H1 (cell line): ENCODE results near the gene RER1. TPM values are rescaled to one million over a fixed set of nuclear protein-coding genes. Genes with fewer than 3 reads are reported as not detected.

Experiments used
- CTCF ChIA-PET: fragments of 300-600 bp; sonication (Branson Sonifier 250); formaldehyde crosslinking; loops from one replicate; lab custom pipeline; 2021; ENCODE audit not compliant: partially characterized antibody; lab: Charles Lee
- POLR2A ChIA-PET: fragments of 300-600 bp; sonication (Branson Sonifier 250); formaldehyde crosslinking; loops from one replicate; lab custom pipeline; 2021; ENCODE audit warnings: inconsistent platforms; ENCODE audit not compliant: partially characterized antibody; lab: Charles Lee
- DNase-seq, 2 experiments: peaks; one replicate each; pipeline versions ENCODE4 v3.0.0 to v3.0.0-alpha.2; 2010 to 2022; ENCODE audit warnings: low spot score in 2 of 2, low read depth in 1 of 2, mixed read lengths in 1 of 2
- FAIRE-seq: peaks from 2 replicates; lab custom pipeline; 2011; peaks lifted over from hg19 to GRCh38; lab: Jason Lieb, UNC
- H2AFZ ChIP-seq: 2 replicates; pipeline ENCODE4 v1.8.1; 2012; ENCODE audit warnings: low read length, inconsistent platforms
- H2AK5ac ChIP-seq: 2 replicates; pipeline ENCODE4 v1.6.1; 2013; ENCODE audit warnings: low read depth, low read length
- H2BK120ac ChIP-seq: replicated peaks from 2 replicates; pipeline ENCODE3; 2013; ENCODE audit warnings: low read depth, low read length, inconsistent platforms
- H2BK12ac ChIP-seq: 2 replicates; pipeline ENCODE4 v1.6.1; 2013; ENCODE audit warnings: low read depth, low read length
- H2BK15ac ChIP-seq: 2 replicates; pipeline ENCODE4 v1.6.1; 2013; ENCODE audit warnings: low read length
- H2BK20ac ChIP-seq: 2 replicates; pipeline ENCODE4 v1.6.1; 2013; ENCODE audit warnings: low read length
- H2BK5ac ChIP-seq: 2 replicates; pipeline ENCODE4 v1.6.1; 2013; ENCODE audit warnings: low read depth, low read length
- H3K14ac ChIP-seq: 2 replicates; pipeline ENCODE4 v1.6.1; 2013; ENCODE audit warnings: inconsistent platforms; ENCODE audit not compliant: insufficient read length
- H3K18ac ChIP-seq: 2 replicates; pipeline ENCODE4 v1.6.1; 2013; ENCODE audit warnings: low read length; ENCODE audit errors: extremely low read depth
- H3K23ac ChIP-seq: 2 replicates; pipeline ENCODE4 v1.6.1; 2013; ENCODE audit warnings: inconsistent platforms; ENCODE audit not compliant: insufficient read length
- H3K23me2 ChIP-seq: 2 replicates; pipeline ENCODE4 v1.6.1; 2013; ENCODE audit warnings: low read depth, low read length
- H3K27ac ChIP-seq: 2 replicates; pipeline ENCODE4 v1.6.1; 2011; ENCODE audit warnings: low read depth, low read length, inconsistent platforms
- H3K27me3 ChIP-seq, 4 experiments: replicated peaks in 1 of 4; 1 replicate in 1 of 4; 2 replicates in 3 of 4; pipeline versions ENCODE4 v1.6.1 to v1.8.1; 2011 to 2013; ENCODE audit warnings: low read length in 3 of 4, mild to moderate bottlenecking in 3 of 4, inconsistent platforms in 2 of 4, mixed read lengths in 2 of 4, moderate library complexity in 1 of 4; ENCODE audit not compliant: control insufficient read depth in 3 of 4, insufficient read depth in 3 of 4; ENCODE audit errors: extremely low read depth in 1 of 4
- H3K36me3 ChIP-seq, 4 experiments: 2 replicates each; pipeline versions ENCODE4 v1.6.1 to v1.8.1; 2011 to 2013; ENCODE audit warnings: mild to moderate bottlenecking in 4 of 4, low read length in 3 of 4, moderate library complexity in 2 of 4, control low read depth in 1 of 4, inconsistent platforms in 1 of 4; ENCODE audit not compliant: insufficient read depth in 4 of 4, control insufficient read depth in 2 of 4
- H3K4ac ChIP-seq: replicated peaks from 2 replicates; pipeline ENCODE3; 2013; ENCODE audit warnings: low read length, low read depth, mixed read lengths, inconsistent platforms; ENCODE audit not compliant: insufficient read length
- H3K4me1 ChIP-seq, 4 experiments: replicated peaks in 1 of 4; 1 replicate in 1 of 4; 2 replicates in 3 of 4; pipeline versions ENCODE4 v1.6.1 to v1.8.1; 2011 to 2013; ENCODE audit warnings: low read length in 3 of 4, inconsistent platforms in 2 of 4, mixed read lengths in 1 of 4; ENCODE audit not compliant: insufficient read depth in 4 of 4, control insufficient read depth in 3 of 4
- H3K4me2 ChIP-seq, 2 experiments: 2 replicates each; pipeline versions ENCODE4 v1.6.1 to v1.8.1; 2011 to 2013; ENCODE audit warnings: low read depth in 2 of 2, low read length in 2 of 2, control low read depth in 1 of 2, inconsistent platforms in 1 of 2, mild to moderate bottlenecking in 1 of 2; ENCODE audit not compliant: insufficient read depth in 1 of 2
- H3K4me3 ChIP-seq, 4 experiments: fragments of 200-600, 300-600 bp in 1 of 4; sonication (generic), shearing (Covaris generic), sonication (Bioruptor Twin) in 1 of 4; 2 replicates each; pipeline versions ENCODE4 v1.5.1 to v1.8.1; 2011 to 2016; ENCODE audit warnings: low read length in 4 of 4, low read depth in 3 of 4, control low read depth in 2 of 4, inconsistent platforms in 2 of 4, mild to moderate bottlenecking in 2 of 4, mixed read lengths in 1 of 4, moderate library complexity in 1 of 4; ENCODE audit not compliant: insufficient read depth in 2 of 4; ENCODE audit errors: extremely low read depth in 1 of 4
- H3K56ac ChIP-seq: replicated peaks from 2 replicates; pipeline ENCODE3; 2013; ENCODE audit warnings: low read depth, mild to moderate bottlenecking, mixed read lengths, low read length, inconsistent platforms; ENCODE audit not compliant: insufficient read length
- H3K79me1 ChIP-seq: 2 replicates; pipeline ENCODE4 v1.6.1; 2013; ENCODE audit warnings: low read depth, low read length, control low read depth
- H3K79me2 ChIP-seq, 2 experiments: 2 replicates each; pipeline versions ENCODE4 v1.6.1 to v1.8.1; 2012 to 2013; ENCODE audit warnings: low read length in 2 of 2, mild to moderate bottlenecking in 2 of 2, inconsistent platforms in 1 of 2; ENCODE audit not compliant: insufficient read depth in 2 of 2, control insufficient read depth in 1 of 2
- H3K9ac ChIP-seq, 4 experiments: replicated peaks in 1 of 4; 1 replicate in 1 of 4; 2 replicates in 3 of 4; pipeline versions ENCODE4 v1.6.1 to v1.8.1; 2011 to 2013; ENCODE audit warnings: low read depth in 3 of 4, low read length in 3 of 4, control low read depth in 2 of 4, mild to moderate bottlenecking in 2 of 4, moderate library complexity in 2 of 4, inconsistent platforms in 1 of 4; ENCODE audit errors: extremely low read depth in 1 of 4
- H3K9me3 ChIP-seq, 2 experiments: 2 replicates each; pipeline versions ENCODE4 v1.6.1 to v1.8.1; 2012 to 2013; ENCODE audit warnings: mild to moderate bottlenecking in 2 of 2, moderate library complexity in 2 of 2, control low read depth in 1 of 2, inconsistent platforms in 1 of 2, low read depth in 1 of 2, low read length in 1 of 2, mixed read lengths in 1 of 2; ENCODE audit not compliant: insufficient read depth in 2 of 2
- H4K20me1 ChIP-seq, 2 experiments: replicated peaks in 1 of 2; 2 replicates each; pipeline versions ENCODE3 to v1.8.1; 2011 to 2013; ENCODE audit warnings: inconsistent platforms in 2 of 2, low read length in 2 of 2, mild to moderate bottlenecking in 1 of 2; ENCODE audit not compliant: insufficient read depth in 2 of 2, control insufficient read depth in 1 of 2
- H4K5ac ChIP-seq: 2 replicates; pipeline ENCODE4 v1.6.1; 2013; ENCODE audit warnings: low read length, low read depth, mixed read lengths, inconsistent platforms; ENCODE audit not compliant: insufficient read length
- H4K8ac ChIP-seq: 2 replicates; pipeline ENCODE4 v1.8.0; 2013; ENCODE audit warnings: mild to moderate bottlenecking, moderate library complexity, low read length, inconsistent platforms; ENCODE audit not compliant: insufficient read depth; ENCODE audit errors: extremely low read depth
- H4K91ac ChIP-seq: replicated peaks from 2 replicates; pipeline ENCODE3; 2013; ENCODE audit warnings: low read length, mixed read lengths, inconsistent platforms; ENCODE audit not compliant: insufficient read length
- CBX8 ChIP-seq: fragments of 300-800, 300-1000 bp; sonication (generic); IDR thresholded peaks from 2 replicates; pipeline ENCODE4 v1.7.1; 2016; ENCODE audit warnings: low read depth, low read length, borderline replicate concordance
- CHD2 ChIP-seq: IDR thresholded peaks from 2 replicates; pipeline ENCODE4 v1.6.1; 2012; ENCODE audit warnings: low read length, improper control_type of control experiment
- CTBP2 ChIP-seq: IDR thresholded peaks from 2 replicates; pipeline ENCODE4 v1.7.0; 2011; ENCODE audit warnings: borderline replicate concordance, mild to moderate bottlenecking, moderate library complexity, mixed read lengths, low read length; ENCODE audit not compliant: insufficient read depth, insufficient read length
- EGR1 ChIP-seq: IDR thresholded peaks from 2 replicates; pipeline ENCODE4 v1.6.1; 2011; ENCODE audit warnings: low read depth, low read length, borderline replicate concordance
- KDM4A ChIP-seq: IDR thresholded peaks from one replicate; pipeline ENCODE4 v1.7.1; 2012; ENCODE audit warnings: low read depth, mild to moderate bottlenecking, moderate library complexity, low read length, inconsistent platforms; ENCODE audit not compliant: severe bottlenecking
- MAFK ChIP-seq: IDR thresholded peaks from 2 replicates; pipeline ENCODE4 v1.6.1; 2012; ENCODE audit warnings: low read depth, mild to moderate bottlenecking, improper control_type of control experiment, low read length
- POLR2A ChIP-seq, 2 experiments: IDR thresholded peaks; 1 replicate in 1 of 2; 2 replicates in 1 of 2; pipeline ENCODE4 v1.6.1; 2011; ENCODE audit warnings: low read depth in 2 of 2, low read length in 2 of 2, mild to moderate bottlenecking in 2 of 2; ENCODE audit errors: control extremely low read depth in 1 of 2
- TBP ChIP-seq: IDR thresholded peaks from 2 replicates; pipeline ENCODE4 v1.6.1; 2011; ENCODE audit warnings: low read depth, low read length, improper control_type of control experiment
- YY1 ChIP-seq: IDR thresholded peaks from 2 replicates; pipeline ENCODE4 v1.6.1; 2011; ENCODE audit warnings: low read depth, mild to moderate bottlenecking, low read length
- WGBS, 2 experiments: shearing (Covaris generic) in 1 of 2; methylation state at CpG; one replicate each; pipeline versions ENCODE4 v1.1.6 to v1.1.7; 2013 to 2015; ENCODE audit warnings: low lambda C conversion rate in 2 of 2, mixed read lengths in 2 of 2, inconsistent platforms in 1 of 2, low coverage in 1 of 2, missing lambda C conversion rate in 1 of 2; ENCODE audit not compliant: insufficient replicate concordance in 2 of 2, insufficient coverage in 1 of 2, insufficient read length in 1 of 2; ENCODE audit errors: extremely low coverage in 1 of 2, missing lambda C conversion rate in 1 of 2; 5-methylcytosine and 5-hydroxymethylcytosine counted together
- polyA plus RNA-seq, 7 experiments: library from polyadenylated mRNA; depleted of rRNA in 3 of 7; stranded (reverse) in 5 of 7; unstranded in 2 of 7; fragments of >200 nt in 5 of 7; fragments of 200-250 nt in 2 of 7; gene quantifications; 1 replicate in 5 of 7; 2 replicates in 1 of 7; 4 replicates in 1 of 7; pipeline versions ENCODE4 v1.2.1 to v1.2.3, GENCODE V29; 2011 to 2013; ENCODE audit warnings: missing spikeins in 2 of 7, mixed read lengths in 2 of 7
- total RNA-seq: library from RNA; stranded (reverse); fragmentation: NEBNext Ultra II Directional; extraction: Animal tissue kit (Norgen Biotek cat#: 25700); gene quantifications from 2 replicates; pipeline ENCODE4 v1.2.1, GENCODE V29; 2021
- TF ChIP-seq, protein P1 (sequence below): IDR thresholded peaks from 2 replicates; pipeline ENCODE4 v1.6.1; 2012; ENCODE audit warnings: inconsistent platforms
- TF ChIP-seq, protein P2 (sequence below): IDR thresholded peaks from 2 replicates; pipeline ENCODE4 v1.6.1; 2012; ENCODE audit warnings: inconsistent platforms

RER1 gene
- total and polyA plus RNA-seq, 2 of the 8 experiments (the other 6 are each of a cell fraction or from before 2014, with no cell fraction given): 102 to 134 TPM

DNA sequence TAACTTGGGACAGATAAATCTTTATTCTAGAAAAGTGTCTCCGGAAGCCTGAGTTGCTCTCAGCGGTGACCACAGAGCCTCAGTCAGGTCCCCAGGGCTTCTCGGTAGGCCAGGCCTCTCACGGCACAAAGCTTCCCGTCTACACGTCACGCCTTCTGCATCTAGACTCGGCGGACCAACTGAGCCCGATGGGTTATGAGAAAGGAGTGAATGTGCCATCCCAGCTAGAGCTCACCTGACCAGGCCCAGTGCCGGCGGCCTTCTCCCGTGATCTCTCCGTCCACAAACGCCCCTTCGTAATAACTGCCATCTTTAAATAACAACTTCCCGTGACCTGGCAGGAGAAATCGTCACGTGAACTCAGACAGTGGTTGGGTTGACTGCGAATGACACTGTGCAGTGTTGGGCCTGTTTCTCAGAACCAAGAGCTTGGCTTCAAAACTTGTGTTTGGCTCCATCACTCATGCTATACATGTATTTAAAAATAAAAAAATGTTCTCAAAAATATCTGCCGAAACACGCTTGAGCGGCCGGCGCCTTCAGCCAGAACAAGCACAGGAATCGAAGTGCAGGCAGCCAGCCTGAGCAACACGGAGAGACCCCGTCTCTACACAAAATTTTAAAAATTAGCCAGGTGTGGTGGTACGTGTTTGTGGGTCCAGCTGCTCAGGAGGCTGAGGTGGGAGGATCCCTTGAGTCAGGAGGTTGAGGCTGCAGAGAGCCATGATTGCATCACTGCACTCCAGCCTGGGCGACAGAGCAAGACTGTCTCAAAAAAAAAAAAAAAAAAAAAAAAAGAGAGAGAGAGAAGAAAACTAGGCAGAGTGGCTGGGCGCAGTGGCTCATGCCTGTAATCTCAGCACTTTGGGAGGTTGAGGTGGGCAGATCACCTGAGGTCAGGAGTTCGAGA is 3.4 kb upstream of the RER1 start:
- H2BK20ac ChIP-seq: no peak overlapping the region
- peaks cover 6% of the 10 kb centered on the region; the same call in 1 of the 2 replicates for H3K23me2 ChIP-seq
- TF ChIP-seq YY1: no peak
- no peak for TF ChIP-seq MAFK
- TF ChIP-seq POLR2A (IDR thresholded peaks at IDR 0.05; ENCODE audit: control extremely low read depth in 1 of 2, low read depth in 2 of 2, low read length in 2 of 2): no peak
- no peak for TF ChIP-seq CBX8
- TF ChIP-seq TBP: no peak
- TF ChIP-seq CTBP2: no peak
- TF ChIP-seq, protein P1, sequence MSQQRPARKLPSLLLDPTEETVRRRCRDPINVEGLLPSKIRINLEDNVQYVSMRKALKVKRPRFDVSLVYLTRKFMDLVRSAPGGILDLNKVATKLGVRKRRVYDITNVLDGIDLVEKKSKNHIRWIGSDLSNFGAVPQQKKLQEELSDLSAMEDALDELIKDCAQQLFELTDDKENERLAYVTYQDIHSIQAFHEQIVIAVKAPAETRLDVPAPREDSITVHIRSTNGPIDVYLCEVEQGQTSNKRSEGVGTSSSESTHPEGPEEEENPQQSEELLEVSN: no peak
- TF ChIP-seq CHD2: no peak
- TF ChIP-seq, protein P2, sequence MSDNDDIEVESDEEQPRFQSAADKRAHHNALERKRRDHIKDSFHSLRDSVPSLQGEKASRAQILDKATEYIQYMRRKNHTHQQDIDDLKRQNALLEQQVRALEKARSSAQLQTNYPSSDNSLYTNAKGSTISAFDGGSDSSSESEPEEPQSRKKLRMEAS: no peak
- no peak for TF ChIP-seq KDM4A
- no peak for TF ChIP-seq EGR1

More for the DNA sequence above, 3.4 kb upstream of the RER1 start:
- Histone ChIP-seq H3K4ac (no peak overlapping the region), H2BK5ac (no peak overlapping the region), H3K9ac (no peak overlapping the region), H4K91ac (no peak overlapping the region), H2BK12ac (no peak overlapping the region), H3K56ac (no peak overlapping the region), H2BK120ac (no peak overlapping the region), H4K8ac (no peak overlapping the region), H3K79me2 (peaks cover 0 to 16% of the 10 kb centered on the region in 2 experiments; a peak in 3 of 4 replicates), H3K4me2 (no peak overlapping the region), H2AFZ (no peak overlapping the region), H3K9me3 (no peaks in the 10 kb centered on the region), H2BK15ac (no peak overlapping the region), H4K5ac (no peak overlapping the region), H2AK5ac (no peak overlapping the region), H3K79me1 (peaks cover 2% of the 10 kb centered on the region), H3K18ac (no peak overlapping the region), H4K20me1 (peaks cover 0 to 4% of the 10 kb centered on the region in 2 experiments), H3K36me3 (peaks cover 0 to 4% (median 0%) of the 10 kb centered on the region in 4 experiments; a peak in 1 of 8 replicates), H3K27me3 (no peaks in the 10 kb centered on the region), H3K27ac (no peak overlapping the region), H3K4me1 (peaks cover 0 to 9% (median 2%) of the 10 kb centered on the region in 4 experiments; a peak in 6 of 7 replicates), H3K4me3 (no peak overlapping the region), H3K14ac (no peak overlapping the region), H3K23ac (no peak overlapping the region)
- DNase-seq: no peak
- CTCF ChIA-PET: interaction anchor here (0.9 to 4.0 kb wide), 4 partner anchors 7 to 248 kb away, joined by 3 to 19 read pairs (median 5); no protein-coding TSS in a partner anchor
- FAIRE-seq: no peak
- 95% methylated on average over 30 of the region's 32 CpGs; no CpG with 5 or more reads in 1 of the 2 experiments for WGBS, 2 experiments
- POLR2A ChIA-PET: interaction anchor here (0.6 to 1.9 kb wide), 3 partner anchors 8 to 11 kb away, joined by 3 to 6 read pairs (median 4); no protein-coding TSS in a partner anchor
